Muscle layer of colon (tissue), 2 donors: ENCODE measurements around the gene RNF207.
A peak's percentile ranks its signal among the peaks of the same experiment; 100 is the strongest.

Experiments used
- H3K27ac ChIP-seq: one replicate; pipeline ENCODE4 v1.7.0; 2013; ENCODE audit warnings: low read depth, mild to moderate bottlenecking, low read length, moderate library complexity
- H3K27me3 ChIP-seq, 2 donors: one replicate each; pipeline ENCODE4 v1.7.0; 2013; ENCODE audit warnings: low read length in 2 of 2, mild to moderate bottlenecking in 2 of 2; ENCODE audit not compliant: insufficient read depth in 2 of 2, control insufficient read depth in 1 of 2
- H3K36me3 ChIP-seq: one replicate; pipeline ENCODE4 v1.7.0; 2013; ENCODE audit warnings: mild to moderate bottlenecking, low read length; ENCODE audit not compliant: insufficient read depth
- H3K4me1 ChIP-seq: one replicate; pipeline ENCODE4 v1.7.0; 2013; ENCODE audit warnings: mild to moderate bottlenecking, low read length; ENCODE audit not compliant: insufficient read depth
- H3K4me3 ChIP-seq, 2 donors: one replicate each; pipeline ENCODE4 v1.7.0; 2013; ENCODE audit warnings: low read length in 2 of 2, low read depth in 1 of 2, mild to moderate bottlenecking in 1 of 2, moderate library complexity in 1 of 2
- H3K9ac ChIP-seq: one replicate; pipeline ENCODE4 v1.7.0; 2013; ENCODE audit warnings: low read length
- H3K9me3 ChIP-seq: one replicate; pipeline ENCODE4 v1.7.0; 2013; ENCODE audit warnings: mild to moderate bottlenecking, low read length
- donor health status: abdominal sarcoma.
- donor health status: Adenocarcinoma of cecum.

Gene RNF207

DNA sequence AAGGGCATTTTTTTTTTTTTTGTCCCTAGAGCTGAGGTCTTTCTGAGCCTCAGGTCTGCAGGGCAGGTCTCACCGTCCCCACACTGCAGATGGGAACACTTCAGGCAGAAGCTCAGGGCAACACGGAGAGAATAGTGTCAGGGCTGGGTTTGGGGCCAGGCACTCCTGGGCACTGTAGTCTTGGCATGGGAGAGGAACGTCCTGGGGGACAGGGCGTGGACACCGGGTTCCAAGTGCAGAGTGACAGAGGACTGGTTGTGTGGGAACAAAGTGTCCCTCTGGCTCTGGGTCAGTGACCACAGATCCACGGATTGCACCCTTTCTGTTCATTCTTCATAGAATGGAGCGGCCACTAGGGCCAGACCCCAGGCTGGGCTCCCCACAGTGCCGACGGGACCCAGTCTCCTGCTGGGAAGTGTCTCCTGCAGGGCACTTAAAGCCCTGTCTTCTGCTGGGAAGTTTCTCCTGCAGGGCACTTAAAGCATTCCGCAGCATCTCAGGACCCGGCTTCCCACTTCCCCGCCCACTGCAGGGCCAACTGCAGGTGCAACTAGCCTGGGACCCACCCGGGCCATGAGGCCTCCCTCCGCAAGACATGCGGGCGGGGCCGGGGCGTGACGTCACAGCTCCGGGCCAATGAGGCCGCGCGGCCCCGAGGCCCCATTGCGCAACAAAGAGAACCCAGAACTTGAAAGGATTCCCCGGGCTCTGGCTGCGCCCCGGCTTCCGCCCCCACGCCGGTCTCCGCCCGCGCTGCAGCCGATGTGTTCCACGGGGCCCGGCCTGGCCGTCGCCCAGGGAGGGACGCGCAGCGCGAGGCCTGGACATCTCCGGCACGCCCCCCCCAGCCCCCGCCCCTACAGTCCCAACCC is 53.8 kb downstream of the RNF207 start:
- no peak overlapping the region for H3K27ac ChIP-seq
- no peaks in the 10 kb centered on the region for H3K4me1 ChIP-seq
- no peaks in the 10 kb centered on the region for H3K9me3 ChIP-seq
- no peak overlapping the region for H3K9ac ChIP-seq
- peak overlapping the region in 1 of 2 donors; percentile 75 for H3K4me3 ChIP-seq
- no peaks in the 10 kb centered on the region for H3K36me3 ChIP-seq
- peaks cover 0 to 7% of the 10 kb centered on the region in 2 donors for H3K27me3 ChIP-seq

- no peaks in the 10 kb centered on the region for H3K36me3 ChIP-seq
- no peaks in the 10 kb centered on the region for H3K4me1 ChIP-seq
- H3K4me3 ChIP-seq, result peak overlapping the region in 1 of 2 donors; percentile 75
- no peak overlapping the region for H3K9ac ChIP-seq
- H3K27ac ChIP-seq, result no peak overlapping the region
- H3K27me3 ChIP-seq, result peaks cover 0 to 7% of the 10 kb centered on the region in 2 donors
- H3K9me3 ChIP-seq, result no peaks in the 10 kb centered on the region
Measured at GRCh38 chr1:6260433-6260934, 54.6 kb downstream of the RNF207 start.

GRCh38 chr1:6260961-6261614 is 55.2 kb downstream of the RNF207 start, which contains the start of gene GPR153:
GPR153 (minus strand) TSS chr1:6261098; CDS start chr1:6254905, 6,193 bp downstream.
- Histone ChIP-seq H3K9me3 (no peaks in the 10 kb centered on the region), H3K4me3 (peak within 1 kb of the TSS in 1 of 2 donors; percentile 75), H3K27ac (no peak within 1 kb of the TSS), H3K9ac (no peak within 1 kb of the TSS), H3K27me3 (peaks cover 0 to 7% of the 10 kb centered on the region in 2 donors), H3K36me3 (no peaks in the 10 kb centered on the region), H3K4me1 (no peaks in the 10 kb centered on the region)

DNA sequence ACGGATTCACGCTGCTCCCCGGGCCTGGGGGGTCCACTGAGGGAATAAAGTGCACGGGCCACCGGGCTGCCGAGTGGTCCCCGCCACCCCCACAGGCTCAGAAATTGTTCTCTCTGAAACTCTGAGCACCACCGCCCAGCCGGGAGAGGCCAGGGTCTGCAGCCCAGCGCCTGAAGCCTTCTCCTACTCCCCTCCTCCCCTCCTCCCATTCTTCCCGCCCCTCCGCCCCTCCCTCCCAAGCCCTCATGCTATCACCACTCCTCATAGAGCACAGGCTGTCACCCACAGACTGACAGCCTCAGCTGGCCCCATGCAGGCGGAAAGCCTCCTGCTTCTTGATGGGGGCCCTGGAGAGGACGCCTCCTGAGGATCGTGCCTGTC is 55.7 kb downstream of the RNF207 start:
- Histone ChIP-seq H3K4me1 (no peaks in the 10 kb centered on the region), H3K27ac (no peak overlapping the region), H3K9me3 (no peaks in the 10 kb centered on the region), H3K9ac (no peak overlapping the region), H3K36me3 (no peaks in the 10 kb centered on the region), H3K27me3 (peaks cover 0 to 7% of the 10 kb centered on the region in 2 donors), H3K4me3 (peak overlapping the region in 1 of 2 donors; percentile 1)

- H3K4me1 ChIP-seq, result no peaks in the 10 kb centered on the region
- H3K4me3 ChIP-seq, result no peak overlapping the region
- no peak overlapping the region for H3K9ac ChIP-seq
- peaks cover 0 to 7% of the 10 kb centered on the region in 2 donors for H3K27me3 ChIP-seq
- no peaks in the 10 kb centered on the region for H3K36me3 ChIP-seq
- H3K27ac ChIP-seq, result no peak overlapping the region
- no peaks in the 10 kb centered on the region for H3K9me3 ChIP-seq
Measured at GRCh38 chr1:6262555-6263420, 56.9 kb downstream of the RNF207 start.

GRCh38 chr1:6263716-6264115 is 57.8 kb downstream of the RNF207 start:
- H3K27ac ChIP-seq, result no peak overlapping the region
- no peaks in the 10 kb centered on the region for H3K9me3 ChIP-seq
- no peaks in the 10 kb centered on the region for H3K36me3 ChIP-seq
- H3K4me3 ChIP-seq, result no peak overlapping the region
- H3K4me1 ChIP-seq, result no peaks in the 10 kb centered on the region
- H3K9ac ChIP-seq, result no peak overlapping the region
- peaks cover 0 to 7% of the 10 kb centered on the region in 2 donors for H3K27me3 ChIP-seq

- peaks cover 0 to 7% of the 10 kb centered on the region in 2 donors for H3K27me3 ChIP-seq
- H3K4me3 ChIP-seq, result no peak overlapping the region
- no peak overlapping the region for H3K9ac ChIP-seq
- no peaks in the 10 kb centered on the region for H3K9me3 ChIP-seq
- H3K27ac ChIP-seq, result no peak overlapping the region
- peaks cover 13% of the 10 kb centered on the region for H3K4me1 ChIP-seq
- H3K36me3 ChIP-seq, result no peaks in the 10 kb centered on the region
Measured at GRCh38 chr1:6265151-6265550, 59.2 kb downstream of the RNF207 start.

DNA sequence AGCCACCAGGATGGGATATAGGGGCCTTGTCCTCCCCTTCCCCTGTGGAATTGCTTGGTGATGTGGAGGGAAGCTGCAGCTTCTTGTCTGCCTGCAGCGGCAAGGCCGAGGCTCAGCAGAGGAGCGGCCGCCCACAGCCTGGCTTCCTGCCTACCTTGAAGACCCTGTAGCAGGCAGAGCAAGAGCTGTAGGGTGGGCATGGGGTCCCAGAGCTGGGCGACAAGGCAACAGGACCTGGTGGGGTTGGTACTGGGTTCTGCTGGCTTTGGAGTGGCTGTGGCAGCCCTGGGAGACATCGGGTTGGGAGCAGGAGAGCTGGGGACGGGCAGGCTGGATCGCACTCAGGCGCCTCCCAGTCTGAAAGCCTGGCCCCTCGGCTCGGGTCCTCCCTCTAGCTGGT is 60.7 kb downstream of the RNF207 start:
- Histone ChIP-seq H3K4me1 (peaks cover 18% of the 10 kb centered on the region), H3K9ac (no peak overlapping the region), H3K9me3 (no peaks in the 10 kb centered on the region), H3K36me3 (no peaks in the 10 kb centered on the region), H3K27ac (no peak overlapping the region), H3K4me3 (no peak overlapping the region), H3K27me3 (peaks cover 0 to 2% of the 10 kb centered on the region in 2 donors)

DNA sequence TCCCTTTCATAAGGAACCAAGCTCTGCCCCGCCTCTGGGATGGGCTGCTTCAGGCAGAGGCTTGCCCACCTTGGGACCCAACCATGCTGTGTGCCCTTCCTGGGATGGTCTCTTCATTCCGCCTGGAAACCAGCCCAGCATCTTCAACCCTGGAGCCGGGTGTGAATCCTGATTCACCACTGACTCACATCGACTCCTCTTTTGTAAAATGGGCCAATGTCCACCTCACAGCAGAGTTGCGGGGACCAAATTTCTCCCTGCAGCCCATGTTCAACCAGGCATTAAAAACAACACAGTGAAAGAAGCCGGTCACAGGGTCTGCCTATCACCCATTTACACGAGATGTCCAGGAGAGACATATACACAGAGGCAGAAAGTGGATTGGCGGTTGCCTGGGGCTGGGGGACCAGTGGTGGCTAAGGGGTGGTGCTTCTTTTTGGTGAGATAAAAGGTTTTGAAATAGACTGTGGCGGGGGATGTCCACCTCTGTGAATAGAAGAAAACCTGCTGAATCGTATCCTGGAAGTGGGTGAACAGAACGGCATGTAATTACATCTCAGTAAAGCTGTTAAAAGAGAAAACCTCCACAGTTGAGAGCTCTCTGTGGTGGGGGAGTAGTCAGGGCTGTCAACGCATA is 61.9 kb downstream of the RNF207 start:
- H3K9me3 ChIP-seq, result no peaks in the 10 kb centered on the region
- no peaks in the 10 kb centered on the region for H3K27me3 ChIP-seq
- H3K36me3 ChIP-seq, result no peaks in the 10 kb centered on the region
- peaks cover 18% of the 10 kb centered on the region for H3K4me1 ChIP-seq
- H3K9ac ChIP-seq, result no peak overlapping the region
- no peak overlapping the region for H3K4me3 ChIP-seq
- no peak overlapping the region for H3K27ac ChIP-seq

DNA sequence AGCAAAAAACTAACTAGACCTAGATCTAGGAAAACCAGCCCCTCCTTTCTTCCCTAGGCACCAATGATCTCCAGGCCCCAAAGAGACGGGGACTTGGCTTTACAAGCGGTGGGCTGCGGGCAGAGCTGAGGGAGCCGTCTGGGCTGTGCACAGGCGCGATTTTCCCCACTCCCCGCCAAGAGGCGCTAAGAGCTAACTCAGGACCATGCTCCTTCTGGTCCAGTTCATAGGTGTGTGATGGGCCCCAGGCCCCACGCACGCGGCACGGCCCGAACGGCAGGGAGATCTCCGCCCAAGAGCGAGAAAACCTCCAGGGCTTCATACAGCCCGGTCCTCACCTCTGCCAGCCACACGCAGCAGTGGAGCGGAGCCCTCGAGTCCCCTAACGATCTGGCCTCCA is 62.5 kb downstream of the RNF207 start:
- H3K9me3 ChIP-seq, result no peaks in the 10 kb centered on the region
- H3K9ac ChIP-seq, result no peak overlapping the region
- no peak overlapping the region for H3K4me3 ChIP-seq
- no peak overlapping the region for H3K27ac ChIP-seq
- H3K4me1 ChIP-seq, result peaks cover 18% of the 10 kb centered on the region
- no peaks in the 10 kb centered on the region for H3K36me3 ChIP-seq
- H3K27me3 ChIP-seq, result no peaks in the 10 kb centered on the region
